Keratinocyte (primary cell): ENCODE results near the gene CDH22. TPM values are rescaled to one million over a fixed set of nuclear protein-coding genes. Genes with fewer than 3 reads are reported as not detected.

Experiments
- DNase-seq: peaks from one replicate; pipeline ENCODE4 v3.0.0-alpha.2; 2011; ENCODE audit warnings: low read depth, missing footprints, low spot score
- FAIRE-seq: peaks from 2 replicates; lab custom pipeline; 2011; peaks lifted over from hg19 to GRCh38; lab: Jason Lieb, UNC
- H2AFZ ChIP-seq: 2 replicates; pipeline ENCODE4 v1.6.0; 2012; ENCODE audit warnings: low read length, control low read depth, inconsistent platforms; ENCODE audit not compliant: control insufficient read depth
- H3K27ac ChIP-seq: 2 replicates; pipeline ENCODE4 v1.5.1; 2011; ENCODE audit warnings: low read length; ENCODE audit not compliant: control insufficient read depth, insufficient read depth
- H3K27me3 ChIP-seq: 3 replicates; pipeline ENCODE4 v1.6.0; 2011; ENCODE audit warnings: low read length; ENCODE audit not compliant: control insufficient read depth, insufficient read depth; ENCODE audit errors: extremely low read depth
- H3K36me3 ChIP-seq, 2 experiments: 2 replicates in 1 of 2; 3 replicates in 1 of 2; pipeline ENCODE4 v1.5.1; 2011; ENCODE audit warnings: low read length in 2 of 2, mild to moderate bottlenecking in 1 of 2; ENCODE audit not compliant: control insufficient read depth in 2 of 2, insufficient read depth in 2 of 2; ENCODE audit errors: extremely low read depth in 1 of 2
- H3K4me1 ChIP-seq: 3 replicates; pipeline ENCODE4 v1.5.1; 2011; ENCODE audit warnings: low read length; ENCODE audit not compliant: control insufficient read depth, insufficient read depth; ENCODE audit errors: extremely low read depth
- H3K4me2 ChIP-seq: 3 replicates; pipeline ENCODE4 v1.6.0; 2011; ENCODE audit warnings: low read depth, low read length; ENCODE audit not compliant: control insufficient read depth, insufficient read depth; ENCODE audit errors: extremely low read depth
- H3K4me3 ChIP-seq, 3 experiments: fragments of 200-600 bp in 1 of 3; sonication (generic) in 1 of 3; 2 replicates in 2 of 3; 3 replicates in 1 of 3; pipeline ENCODE4 v1.5.1; 2011 to 2016; ENCODE audit warnings: low read length in 3 of 3, mild to moderate bottlenecking in 3 of 3, control low read depth in 2 of 3, inconsistent platforms in 1 of 3, low read depth in 1 of 3, mixed read lengths in 1 of 3, mixed run types in 1 of 3, moderate library complexity in 1 of 3; ENCODE audit not compliant: control insufficient read depth in 2 of 3, insufficient read depth in 2 of 3; ENCODE audit errors: extremely low read depth in 1 of 3
- H3K79me2 ChIP-seq: 2 replicates; pipeline ENCODE4 v1.6.0; 2012; ENCODE audit warnings: low read length; ENCODE audit not compliant: control insufficient read depth, insufficient read depth
- H3K9ac ChIP-seq: 3 replicates; pipeline ENCODE4 v1.6.0; 2011; ENCODE audit warnings: low read length; ENCODE audit not compliant: control insufficient read depth, insufficient read depth; ENCODE audit errors: extremely low read depth
- H3K9me1 ChIP-seq: 3 replicates; pipeline ENCODE4 v1.6.0; 2011; ENCODE audit warnings: low read length; ENCODE audit not compliant: control insufficient read depth, insufficient read depth; ENCODE audit errors: extremely low read depth
- H3K9me3 ChIP-seq: 2 replicates; pipeline ENCODE4 v1.5.1; 2012; ENCODE audit warnings: low read depth, low read length; ENCODE audit not compliant: control insufficient read depth
- H4K20me1 ChIP-seq: 3 replicates; pipeline ENCODE4 v1.6.0; 2011; ENCODE audit warnings: low read length; ENCODE audit not compliant: control insufficient read depth, insufficient read depth; ENCODE audit errors: extremely low read depth
- EZH2 ChIP-seq: IDR thresholded peaks from one replicate; pipeline ENCODE4 v1.6.1; 2012; ENCODE audit warnings: inconsistent platforms, mild to moderate bottlenecking, low read length, moderate library complexity
- dilution Hi-C: fragments of 300-500 bp; cut with MboI; formaldehyde crosslinking; loops from one replicate; pipeline ENCODE4 v1.7.0; 2020; ENCODE audit warnings: low sequenced_read_pairs; ENCODE audit not compliant: extremely low pct_ligation_motif_present
- polyA plus RNA-seq, 5 experiments: library from polyadenylated mRNA; depleted of rRNA in 3 of 5; stranded (reverse) in 3 of 5; stranded (forward) in 1 of 5; unstranded in 1 of 5; fragments of >200 nt; gene quantifications; 1 replicate in 1 of 5; 2 replicates in 3 of 5; 3 replicates in 1 of 5; pipeline versions ENCODE4 v1.2.1 to v1.2.3, GENCODE V29; 2011 to 2012; ENCODE audit warnings: missing spikeins in 2 of 5, low read depth in 1 of 5, low replicate concordance in 1 of 5
- TF ChIP-seq, protein P1 (sequence below), 3 experiments: IDR thresholded peaks in 1 of 3; conservative IDR thresholded peaks in 1 of 3; optimal IDR thresholded peaks in 1 of 3; 2 replicates in 2 of 3; 3 replicates in 1 of 3; pipeline versions ENCODE3 to v1.5.1; 2011; ENCODE audit warnings: low read length in 3 of 3, mild to moderate bottlenecking in 3 of 3, moderate library complexity in 2 of 3, control low read depth in 1 of 3, inconsistent platforms in 1 of 3; ENCODE audit not compliant: insufficient read depth in 2 of 3; ENCODE audit errors: extremely low read depth in 1 of 3

Gene CDH22
- polyA plus RNA-seq, 1 donor (not counting 4 experiments of a cell fraction or from before 2014, with no cell fraction given), result not detected

DNA sequence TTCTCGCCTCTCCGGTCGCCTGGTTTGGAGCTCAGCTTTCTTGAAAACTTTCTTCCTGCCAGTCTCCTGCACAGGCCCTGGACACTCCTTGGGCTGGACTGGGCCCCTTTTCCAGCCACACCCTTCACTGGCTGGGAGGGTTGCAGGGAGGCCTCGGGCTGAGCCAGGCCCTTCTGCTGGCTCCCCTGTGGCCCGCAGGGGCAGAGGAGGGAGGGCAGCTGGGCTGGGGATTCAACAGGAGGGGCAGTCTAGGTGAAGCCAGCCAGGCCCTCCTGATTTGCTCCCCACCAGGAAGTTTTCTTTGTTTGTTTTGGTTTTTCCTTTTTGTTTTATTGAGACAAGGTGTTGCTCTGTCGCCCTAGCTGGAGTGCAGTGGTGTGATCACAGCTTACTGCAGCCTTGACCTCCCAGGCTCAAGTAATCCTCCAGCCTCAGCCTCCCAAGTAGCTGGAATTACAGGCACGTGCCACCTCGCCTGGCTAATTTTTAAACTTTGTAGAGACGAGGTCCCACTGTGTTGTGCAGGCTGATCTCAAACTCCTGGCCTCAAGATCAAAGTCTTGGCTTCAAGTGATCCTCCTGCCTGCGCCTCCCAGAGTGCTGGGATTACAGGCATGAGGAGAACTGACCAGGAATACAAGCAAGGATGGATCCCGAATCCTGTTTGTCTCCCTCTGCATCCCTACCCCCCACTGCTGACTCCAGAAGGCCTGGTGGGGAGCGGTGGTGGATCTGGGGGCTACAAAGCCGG, 23.5 kb upstream of the CDH22 start:
- no peak overlapping the region for H3K4me3 ChIP-seq
- no peak for TF ChIP-seq EZH2
- TF ChIP-seq, protein P1, sequence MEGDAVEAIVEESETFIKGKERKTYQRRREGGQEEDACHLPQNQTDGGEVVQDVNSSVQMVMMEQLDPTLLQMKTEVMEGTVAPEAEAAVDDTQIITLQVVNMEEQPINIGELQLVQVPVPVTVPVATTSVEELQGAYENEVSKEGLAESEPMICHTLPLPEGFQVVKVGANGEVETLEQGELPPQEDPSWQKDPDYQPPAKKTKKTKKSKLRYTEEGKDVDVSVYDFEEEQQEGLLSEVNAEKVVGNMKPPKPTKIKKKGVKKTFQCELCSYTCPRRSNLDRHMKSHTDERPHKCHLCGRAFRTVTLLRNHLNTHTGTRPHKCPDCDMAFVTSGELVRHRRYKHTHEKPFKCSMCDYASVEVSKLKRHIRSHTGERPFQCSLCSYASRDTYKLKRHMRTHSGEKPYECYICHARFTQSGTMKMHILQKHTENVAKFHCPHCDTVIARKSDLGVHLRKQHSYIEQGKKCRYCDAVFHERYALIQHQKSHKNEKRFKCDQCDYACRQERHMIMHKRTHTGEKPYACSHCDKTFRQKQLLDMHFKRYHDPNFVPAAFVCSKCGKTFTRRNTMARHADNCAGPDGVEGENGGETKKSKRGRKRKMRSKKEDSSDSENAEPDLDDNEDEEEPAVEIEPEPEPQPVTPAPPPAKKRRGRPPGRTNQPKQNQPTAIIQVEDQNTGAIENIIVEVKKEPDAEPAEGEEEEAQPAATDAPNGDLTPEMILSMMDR (optimal IDR thresholded peaks at IDR 0.05 in 1 of 3, IDR thresholded peaks at IDR 0.05 in 1 of 3, conservative IDR thresholded peaks at IDR 0.05 in 1 of 3; ENCODE audit: extremely low read depth in 1 of 3, insufficient read depth in 2 of 3, low read length in 3 of 3), result no peak
- H3K9me1 ChIP-seq, result no peaks in the 10 kb centered on the region
- H3K4me1 ChIP-seq, result no peaks in the 10 kb centered on the region
- no peak overlapping the region for H3K9ac ChIP-seq
- peaks cover 49% of the 10 kb centered on the region for H3K27me3 ChIP-seq
- FAIRE-seq, result no peak
- no peaks in the 10 kb centered on the region for H4K20me1 ChIP-seq
- H2AFZ ChIP-seq, result no peak overlapping the region
- dilution Hi-C loops, result no loop called here
- no peak for DNase-seq
- H3K79me2 ChIP-seq, result no peaks in the 10 kb centered on the region
- H3K27ac ChIP-seq, result no peak overlapping the region
- H3K36me3 ChIP-seq, result no peaks in the 10 kb centered on the region
- H3K9me3 ChIP-seq, result no peaks in the 10 kb centered on the region
- no peak overlapping the region for H3K4me2 ChIP-seq

DNA sequence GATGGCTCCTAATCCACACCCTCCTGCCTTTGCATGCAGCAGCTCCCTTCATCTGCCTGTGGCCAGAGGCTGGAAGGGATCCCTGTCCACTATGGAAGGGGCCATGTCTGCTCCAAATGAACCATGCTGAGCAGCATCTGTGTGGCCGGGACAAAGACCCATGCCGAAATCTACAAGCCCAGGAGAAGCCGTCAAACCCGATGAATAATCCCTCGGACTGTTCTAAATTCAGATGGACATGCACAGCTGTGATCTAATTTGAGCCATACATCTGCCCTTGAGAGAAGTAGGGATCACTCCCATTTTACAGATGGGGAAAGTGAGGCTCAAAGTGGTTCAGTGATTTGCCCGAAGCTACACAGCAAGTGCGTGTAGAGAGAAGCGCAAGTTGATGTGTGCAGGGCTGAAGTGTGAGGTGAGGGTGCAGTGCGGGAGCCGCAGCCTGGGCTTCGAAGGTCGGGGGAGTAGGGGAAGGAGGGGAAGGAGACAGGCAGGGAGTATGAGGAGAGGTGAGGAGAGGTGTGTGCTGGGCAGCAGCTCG, 22.6 kb upstream of the CDH22 start:
- Histone ChIP-seq H3K4me3 (no peak overlapping the region), H3K4me1 (no peaks in the 10 kb centered on the region), H3K4me2 (no peak overlapping the region), H3K9ac (no peak overlapping the region), H3K27ac (no peak overlapping the region), H3K27me3 (peaks cover 49% of the 10 kb centered on the region), H3K36me3 (no peaks in the 10 kb centered on the region), H3K9me1 (no peaks in the 10 kb centered on the region), H4K20me1 (no peaks in the 10 kb centered on the region), H2AFZ (no peak overlapping the region), H3K79me2 (no peaks in the 10 kb centered on the region), H3K9me3 (no peaks in the 10 kb centered on the region)
- FAIRE-seq (no peak), DNase-seq (no peak)
- no peak for TF ChIP-seq EZH2
- TF ChIP-seq, protein P1 (optimal IDR thresholded peaks at IDR 0.05 in 1 of 3, IDR thresholded peaks at IDR 0.05 in 1 of 3, conservative IDR thresholded peaks at IDR 0.05 in 1 of 3; ENCODE audit: extremely low read depth in 1 of 3, insufficient read depth in 2 of 3, low read length in 3 of 3), result no peak
- dilution Hi-C loops, result no loop called here
